HCT116 (cell line): Measurements from ENCODE around the gene SAYSD1. TPM values are rescaled to one million over a fixed set of nuclear protein-coding genes. Genes with fewer than 3 reads are reported as not detected.

Source experiments
- ATAC-seq: fragments of 200-7000 bp; cut with Tn5 transposase; 2 replicates; pipeline ENCODE4 v1.9.1; 2020; ENCODE audit warnings: mild to moderate bottlenecking, moderate library complexity
- BruUV-seq: library from RNA; stranded (reverse); fragments of 400-500 nt; replicated peaks from 2 replicates; lab custom pipeline; 2021; lab: Mats Ljungman, UMichigan
- CTCF ChIA-PET: fragments of 300-600 bp; sonication (Branson Sonifier 250); formaldehyde crosslinking; loops from one replicate; lab custom pipeline; 2021; ENCODE audit warnings: antibody characterized with exemption; lab: Charles Lee
- POLR2A ChIA-PET: fragments of 300-600, 350-600 bp; sonication (Branson Sonifier 250); formaldehyde crosslinking; loops from one replicate; lab custom pipeline; 2021; ENCODE audit warnings: antibody characterized with exemption; lab: Charles Lee
- RAD21 ChIA-PET, 2 experiments: fragments of 300-600 bp; sonication (Branson Sonifier 250); formaldehyde crosslinking; loops; one replicate each; lab custom pipeline; 2023; ENCODE audit warnings: low total read pairs in 2 of 2; ENCODE audit not compliant: uncharacterized antibody in 2 of 2, unreplicated experiment in 2 of 2, low non-redundant PET in 1 of 2; lab: Charles Lee
- DNase-seq: peaks from one replicate; pipeline ENCODE4 v3.0.0-alpha.2; 2010; ENCODE audit warnings: low read depth, low spot score
- H2AFZ ChIP-seq: fragments of 200-600 bp; shearing (Covaris generic), sonication (generic); 2 replicates; pipeline ENCODE4 v1.6.1; 2017; ENCODE audit warnings: low read depth, mixed run types, mixed read lengths, antibody characterized with exemption, low read length; ENCODE audit not compliant: poor library complexity, severe bottlenecking
- H3K27ac ChIP-seq: 2 replicates; pipeline ENCODE4 v1.5.1; 2012; ENCODE audit warnings: low read depth, low read length
- H3K27me3 ChIP-seq: fragments of 200-600 bp; sonication (generic); 2 replicates; pipeline ENCODE4 v1.6.1; 2016; ENCODE audit warnings: mixed run types, low read length, mixed read lengths; ENCODE audit not compliant: insufficient read depth
- H3K36me3 ChIP-seq, 2 experiments: fragments of 200-500 bp in 1 of 2; fragments of 200-600 bp in 1 of 2; sonication (Bioruptor generic) in 1 of 2; sonication (generic) in 1 of 2; 2 replicates each; pipeline versions ENCODE4 v1.5.1 to v1.6.1; 2014 to 2016; ENCODE audit warnings: low read length in 2 of 2, inconsistent platforms in 1 of 2, mixed read lengths in 1 of 2, mixed run types in 1 of 2; ENCODE audit not compliant: insufficient read depth in 2 of 2, control insufficient read depth in 1 of 2
- H3K4me1 ChIP-seq, 2 experiments: fragments of 200-600 bp in 1 of 2; sonication (generic) in 1 of 2; 2 replicates each; pipeline versions ENCODE4 v1.5.1 to v1.6.1; 2012 to 2017; ENCODE audit warnings: low read length in 2 of 2, inconsistent platforms in 1 of 2, mild to moderate bottlenecking in 1 of 2, mixed read lengths in 1 of 2, mixed run types in 1 of 2, moderate library complexity in 1 of 2; ENCODE audit not compliant: insufficient read depth in 2 of 2, control insufficient read depth in 1 of 2
- H3K4me2 ChIP-seq: fragments of 200-600 bp; sonication (generic); 2 replicates; pipeline ENCODE4 v1.6.1; 2017; ENCODE audit warnings: mixed run types, low read length, mixed read lengths
- H3K4me3 ChIP-seq, 2 experiments: fragments of 200-600 bp in 1 of 2; sonication (generic) in 1 of 2; replicated peaks in 1 of 2; 2 replicates each; pipeline ENCODE4 v1.5.1; 2011 to 2016; ENCODE audit warnings: low read length in 2 of 2, control low read depth in 1 of 2, low read depth in 1 of 2, mild to moderate bottlenecking in 1 of 2, mixed read lengths in 1 of 2, mixed run types in 1 of 2
- H3K79me2 ChIP-seq: fragments of 200-600 bp; sonication (generic); 2 replicates; pipeline ENCODE4 v1.6.1; 2017; ENCODE audit warnings: mild to moderate bottlenecking, mixed run types, low read length, moderate library complexity, mixed read lengths; ENCODE audit not compliant: insufficient read depth
- H3K9ac ChIP-seq: fragments of 200-600 bp; sonication (generic); 2 replicates; pipeline ENCODE4 v1.6.1; 2016; ENCODE audit warnings: low read length, mixed read lengths
- H3K9me2 ChIP-seq: fragments of 200-600 bp; sonication (generic), shearing (Covaris generic); 2 replicates; pipeline ENCODE4 v1.6.1; 2017; ENCODE audit warnings: mixed run types, mild to moderate bottlenecking, moderate library complexity; ENCODE audit not compliant: insufficient read depth
- H3K9me3 ChIP-seq, 2 experiments: fragments of 200-500 bp in 1 of 2; fragments of 200-600 bp in 1 of 2; sonication (Bioruptor generic) in 1 of 2; sonication (generic) in 1 of 2; 2 replicates each; pipeline ENCODE4 v1.6.1; 2014 to 2017; ENCODE audit warnings: low read length in 2 of 2, mixed read lengths in 2 of 2, inconsistent platforms in 1 of 2, low read depth in 1 of 2, mild to moderate bottlenecking in 1 of 2, mixed run types in 1 of 2, moderate library complexity in 1 of 2; ENCODE audit not compliant: control insufficient read depth in 1 of 2, insufficient read depth in 1 of 2
- H4K20me1 ChIP-seq: fragments of 200-600 bp; sonication (generic), shearing (Covaris generic); 2 replicates; pipeline ENCODE4 v1.6.1; 2017; ENCODE audit warnings: mixed run types, mild to moderate bottlenecking, moderate library complexity; ENCODE audit not compliant: insufficient read depth
- CBX3 ChIP-seq: IDR thresholded peaks from 2 replicates; pipeline ENCODE4 v1.6.1; 2012; ENCODE audit warnings: low read depth
- EGR1 ChIP-seq: IDR thresholded peaks from 2 replicates; pipeline ENCODE4 v1.6.1; 2012; ENCODE audit warnings: low read depth
- EZH2phosphoT487 ChIP-seq: fragments of 200-600 bp; IDR thresholded peaks from 2 replicates; pipeline ENCODE4 v1.6.1; 2018; ENCODE audit warnings: antibody characterized with exemption, borderline replicate concordance
- FOSL1 ChIP-seq: IDR thresholded peaks from 2 replicates; pipeline ENCODE4 v1.6.1; 2012; ENCODE audit warnings: low read depth
- JUND ChIP-seq: IDR thresholded peaks from 2 replicates; pipeline ENCODE4 v1.6.1; 2012
- POLR2A ChIP-seq: IDR thresholded peaks from 2 replicates; pipeline ENCODE4 v1.7.0; 2011; ENCODE audit warnings: borderline replicate concordance; ENCODE audit not compliant: insufficient read depth, insufficient read length; ENCODE audit errors: extremely low read depth
- POLR2AphosphoS5 ChIP-seq: IDR thresholded peaks from 2 replicates; pipeline ENCODE4 v1.6.1; 2011; ENCODE audit warnings: mild to moderate bottlenecking, low read depth, low read length, moderate library complexity
- SIN3A ChIP-seq: IDR thresholded peaks from 2 replicates; pipeline ENCODE4 v1.6.1; 2012; ENCODE audit warnings: low read depth
- SP1 ChIP-seq: IDR thresholded peaks from 2 replicates; pipeline ENCODE4 v1.6.1; 2012; ENCODE audit warnings: low read depth
- SRF ChIP-seq: IDR thresholded peaks from 2 replicates; pipeline ENCODE4 v1.6.1; 2012; ENCODE audit warnings: low read depth
- TCF7L2 ChIP-seq: IDR thresholded peaks from 2 replicates; pipeline ENCODE4 v1.7.0; 2011; ENCODE audit warnings: borderline replicate concordance, inconsistent platforms; ENCODE audit not compliant: insufficient read depth, insufficient read length; ENCODE audit errors: extremely low read depth
- ZFX ChIP-seq: fragments of 450-650 bp; IDR thresholded peaks from 2 replicates; pipeline ENCODE4 v1.6.1; 2017
- ZNF274 ChIP-seq: fragments of 200-500 bp; sonication (Bioruptor generic); IDR thresholded peaks from 2 replicates; pipeline ENCODE4 v1.6.1; 2014; ENCODE audit warnings: mild to moderate bottlenecking, low read depth, low read length, inconsistent platforms
- intact Hi-C: fragments of 100-400 bp; cut with micrococcal nuclease; formaldehyde crosslinking; loops from 2 replicates; pipeline ENCODE4 v1.10.0; 2022
- total RNA-seq: library from RNA; stranded (reverse); gene quantifications from one replicate; pipeline ENCODE4 v1.2.1, GENCODE V29; 2021; ENCODE audit not compliant: unreplicated experiment
- TF ChIP-seq, protein P1 (sequence below): IDR thresholded peaks from 2 replicates; pipeline ENCODE4 v1.6.1; 2012
- TF ChIP-seq, protein P2 (sequence below): IDR thresholded peaks from 2 replicates; pipeline ENCODE4 v1.6.1; 2011; ENCODE audit warnings: mild to moderate bottlenecking, low read length, moderate library complexity; ENCODE audit not compliant: insufficient replicate concordance; ENCODE audit errors: extremely low read depth
- TF ChIP-seq, protein P3 (sequence below): IDR thresholded peaks from 2 replicates; pipeline ENCODE4 v1.6.1; 2012; ENCODE audit warnings: low read depth
- TF ChIP-seq, protein P4 (sequence below): IDR thresholded peaks from 2 replicates; pipeline ENCODE4 v1.6.1; 2012
- TF ChIP-seq, protein P5 (sequence below), 3 experiments: fragments of 200-600 bp in 1 of 3; sonication (generic) in 1 of 3; IDR thresholded peaks in 2 of 3; conservative IDR thresholded peaks in 1 of 3; 2 replicates each; pipeline ENCODE4 v1.5.1; 2012 to 2017; ENCODE audit warnings: low read depth in 2 of 3, low read length in 2 of 3, antibody characterized with exemption in 1 of 3, borderline replicate concordance in 1 of 3, control low read depth in 1 of 3, mild to moderate bottlenecking in 1 of 3, mixed read lengths in 1 of 3, mixed run types in 1 of 3, moderate library complexity in 1 of 3; ENCODE audit not compliant: insufficient read depth in 1 of 3

Gene SAYSD1
- total RNA-seq, 1 experiment from 2014 or later = 10.1 TPM

DNA sequence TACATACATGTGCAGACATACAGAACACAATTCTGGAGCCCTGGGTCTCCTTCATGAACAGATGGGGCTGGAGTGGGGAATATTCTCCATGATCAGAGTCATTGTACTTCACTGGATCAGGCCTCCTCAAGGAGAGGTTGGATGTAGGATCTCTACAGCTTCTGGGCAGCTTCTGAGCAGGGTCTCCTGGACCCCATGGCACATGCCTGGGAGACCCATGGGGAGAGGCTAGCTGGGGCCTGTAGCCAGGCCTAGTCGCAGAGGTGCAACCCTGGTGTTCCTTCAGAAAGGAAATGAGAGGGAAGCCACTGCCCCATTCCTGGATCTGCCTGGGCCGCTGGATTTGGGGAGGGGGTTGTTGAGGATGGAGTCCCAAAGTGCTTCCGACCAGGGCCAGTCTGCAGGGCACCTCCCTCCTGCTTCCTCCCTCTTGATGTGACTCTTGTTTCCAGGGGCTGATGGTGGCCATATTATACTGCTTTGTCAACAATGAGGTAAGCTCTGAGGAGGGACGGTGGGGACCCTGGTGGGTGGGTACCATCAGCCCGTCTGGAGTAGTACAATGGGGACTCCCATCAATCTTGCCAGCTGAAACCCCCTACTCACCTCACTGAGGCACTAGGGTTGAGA, 34.6 kb downstream of the SAYSD1 start:
- intact Hi-C loops = no loop called here
- Histone ChIP-seq H3K36me3 (no peaks in the 10 kb centered on the region), H3K4me2 (no peak overlapping the region), H2AFZ (no peak overlapping the region), H3K9me3 (no peaks in the 10 kb centered on the region), H3K27me3 (peaks cover 32% of the 10 kb centered on the region; the same call in 1 of the 2 replicates), H3K9me2 (no peaks in the 10 kb centered on the region), H3K79me2 (no peaks in the 10 kb centered on the region), H3K9ac (no peak overlapping the region), H4K20me1 (no peaks in the 10 kb centered on the region), H3K4me1 (no peaks in the 10 kb centered on the region), H3K27ac (no peak overlapping the region), H3K4me3 (no peak overlapping the region)
- ATAC-seq = no peak
- ChIA-PET POLR2A (no interaction called here), RAD21 (no interaction called here), CTCF (no interaction called here)
- no peak for DNase-seq
- BruUV-seq = no TSS peak
- no peak for TF ChIP-seq SP1
- no peak for TF ChIP-seq POLR2A
- TF ChIP-seq POLR2AphosphoS5 = no peak
- TF ChIP-seq ZFX = no peak
- TF ChIP-seq, protein P1, sequence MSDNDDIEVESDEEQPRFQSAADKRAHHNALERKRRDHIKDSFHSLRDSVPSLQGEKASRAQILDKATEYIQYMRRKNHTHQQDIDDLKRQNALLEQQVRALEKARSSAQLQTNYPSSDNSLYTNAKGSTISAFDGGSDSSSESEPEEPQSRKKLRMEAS = no peak
- TF ChIP-seq TCF7L2 = no peak
- TF ChIP-seq EZH2phosphoT487 = no peak
- TF ChIP-seq SRF = no peak
- TF ChIP-seq, protein P2, sequence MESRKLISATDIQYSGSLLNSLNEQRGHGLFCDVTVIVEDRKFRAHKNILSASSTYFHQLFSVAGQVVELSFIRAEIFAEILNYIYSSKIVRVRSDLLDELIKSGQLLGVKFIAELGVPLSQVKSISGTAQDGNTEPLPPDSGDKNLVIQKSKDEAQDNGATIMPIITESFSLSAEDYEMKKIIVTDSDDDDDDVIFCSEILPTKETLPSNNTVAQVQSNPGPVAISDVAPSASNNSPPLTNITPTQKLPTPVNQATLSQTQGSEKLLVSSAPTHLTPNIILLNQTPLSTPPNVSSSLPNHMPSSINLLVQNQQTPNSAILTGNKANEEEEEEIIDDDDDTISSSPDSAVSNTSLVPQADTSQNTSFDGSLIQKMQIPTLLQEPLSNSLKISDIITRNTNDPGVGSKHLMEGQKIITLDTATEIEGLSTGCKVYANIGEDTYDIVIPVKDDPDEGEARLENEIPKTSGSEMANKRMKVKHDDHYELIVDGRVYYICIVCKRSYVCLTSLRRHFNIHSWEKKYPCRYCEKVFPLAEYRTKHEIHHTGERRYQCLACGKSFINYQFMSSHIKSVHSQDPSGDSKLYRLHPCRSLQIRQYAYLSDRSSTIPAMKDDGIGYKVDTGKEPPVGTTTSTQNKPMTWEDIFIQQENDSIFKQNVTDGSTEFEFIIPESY = no peak
- TF ChIP-seq, protein P3, sequence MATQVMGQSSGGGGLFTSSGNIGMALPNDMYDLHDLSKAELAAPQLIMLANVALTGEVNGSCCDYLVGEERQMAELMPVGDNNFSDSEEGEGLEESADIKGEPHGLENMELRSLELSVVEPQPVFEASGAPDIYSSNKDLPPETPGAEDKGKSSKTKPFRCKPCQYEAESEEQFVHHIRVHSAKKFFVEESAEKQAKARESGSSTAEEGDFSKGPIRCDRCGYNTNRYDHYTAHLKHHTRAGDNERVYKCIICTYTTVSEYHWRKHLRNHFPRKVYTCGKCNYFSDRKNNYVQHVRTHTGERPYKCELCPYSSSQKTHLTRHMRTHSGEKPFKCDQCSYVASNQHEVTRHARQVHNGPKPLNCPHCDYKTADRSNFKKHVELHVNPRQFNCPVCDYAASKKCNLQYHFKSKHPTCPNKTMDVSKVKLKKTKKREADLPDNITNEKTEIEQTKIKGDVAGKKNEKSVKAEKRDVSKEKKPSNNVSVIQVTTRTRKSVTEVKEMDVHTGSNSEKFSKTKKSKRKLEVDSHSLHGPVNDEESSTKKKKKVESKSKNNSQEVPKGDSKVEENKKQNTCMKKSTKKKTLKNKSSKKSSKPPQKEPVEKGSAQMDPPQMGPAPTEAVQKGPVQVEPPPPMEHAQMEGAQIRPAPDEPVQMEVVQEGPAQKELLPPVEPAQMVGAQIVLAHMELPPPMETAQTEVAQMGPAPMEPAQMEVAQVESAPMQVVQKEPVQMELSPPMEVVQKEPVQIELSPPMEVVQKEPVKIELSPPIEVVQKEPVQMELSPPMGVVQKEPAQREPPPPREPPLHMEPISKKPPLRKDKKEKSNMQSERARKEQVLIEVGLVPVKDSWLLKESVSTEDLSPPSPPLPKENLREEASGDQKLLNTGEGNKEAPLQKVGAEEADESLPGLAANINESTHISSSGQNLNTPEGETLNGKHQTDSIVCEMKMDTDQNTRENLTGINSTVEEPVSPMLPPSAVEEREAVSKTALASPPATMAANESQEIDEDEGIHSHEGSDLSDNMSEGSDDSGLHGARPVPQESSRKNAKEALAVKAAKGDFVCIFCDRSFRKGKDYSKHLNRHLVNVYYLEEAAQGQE = no peak
- TF ChIP-seq FOSL1 = no peak
- TF ChIP-seq ZNF274 = no peak
- no peak for TF ChIP-seq EGR1
- TF ChIP-seq, protein P4, sequence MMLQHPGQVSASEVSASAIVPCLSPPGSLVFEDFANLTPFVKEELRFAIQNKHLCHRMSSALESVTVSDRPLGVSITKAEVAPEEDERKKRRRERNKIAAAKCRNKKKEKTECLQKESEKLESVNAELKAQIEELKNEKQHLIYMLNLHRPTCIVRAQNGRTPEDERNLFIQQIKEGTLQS = no peak
- no peak for TF ChIP-seq SIN3A
- no peak for TF ChIP-seq CBX3
- TF ChIP-seq, protein P5, sequence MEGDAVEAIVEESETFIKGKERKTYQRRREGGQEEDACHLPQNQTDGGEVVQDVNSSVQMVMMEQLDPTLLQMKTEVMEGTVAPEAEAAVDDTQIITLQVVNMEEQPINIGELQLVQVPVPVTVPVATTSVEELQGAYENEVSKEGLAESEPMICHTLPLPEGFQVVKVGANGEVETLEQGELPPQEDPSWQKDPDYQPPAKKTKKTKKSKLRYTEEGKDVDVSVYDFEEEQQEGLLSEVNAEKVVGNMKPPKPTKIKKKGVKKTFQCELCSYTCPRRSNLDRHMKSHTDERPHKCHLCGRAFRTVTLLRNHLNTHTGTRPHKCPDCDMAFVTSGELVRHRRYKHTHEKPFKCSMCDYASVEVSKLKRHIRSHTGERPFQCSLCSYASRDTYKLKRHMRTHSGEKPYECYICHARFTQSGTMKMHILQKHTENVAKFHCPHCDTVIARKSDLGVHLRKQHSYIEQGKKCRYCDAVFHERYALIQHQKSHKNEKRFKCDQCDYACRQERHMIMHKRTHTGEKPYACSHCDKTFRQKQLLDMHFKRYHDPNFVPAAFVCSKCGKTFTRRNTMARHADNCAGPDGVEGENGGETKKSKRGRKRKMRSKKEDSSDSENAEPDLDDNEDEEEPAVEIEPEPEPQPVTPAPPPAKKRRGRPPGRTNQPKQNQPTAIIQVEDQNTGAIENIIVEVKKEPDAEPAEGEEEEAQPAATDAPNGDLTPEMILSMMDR (IDR thresholded peaks at IDR 0.05 in 2 of 3, conservative IDR thresholded peaks at IDR 0.05 in 1 of 3; ENCODE audit: borderline replicate concordance in 1 of 3, insufficient read depth in 1 of 3, low read depth in 2 of 3, low read length in 2 of 3) = no peak
- no peak for TF ChIP-seq JUND
